Neural crest cell (in vitro differentiated cells): ENCODE measurements around the gene GSE1. TPM values are rescaled to one million over a fixed set of nuclear protein-coding genes. Genes with fewer than 3 reads are reported as not detected.

Experiments used
- DNase-seq: peaks from one replicate; pipeline ENCODE4 v3.0.0; 2021; ENCODE audit warnings: low read depth, mixed read lengths, low spot score
- H3K27ac Mint-ChIP-seq: one replicate; pipeline ENCODE4 v1.8.0; 2021; ENCODE audit warnings: mild to moderate bottlenecking, mixed read lengths; ENCODE audit not compliant: unreplicated experiment
- H3K27me3 Mint-ChIP-seq: 2 replicates; pipeline ENCODE4 v1.8.0; 2021; ENCODE audit warnings: low read depth, mild to moderate bottlenecking, mixed read lengths
- H3K36me3 Mint-ChIP-seq: 2 replicates; pipeline ENCODE4 v1.8.0; 2021; ENCODE audit warnings: low read depth, mild to moderate bottlenecking, mixed read lengths
- H3K4me1 Mint-ChIP-seq: 2 replicates; pipeline ENCODE4 v1.8.0; 2021; ENCODE audit warnings: mixed read lengths
- H3K4me3 Mint-ChIP-seq: one replicate; pipeline ENCODE4 v1.8.0; 2021; ENCODE audit warnings: mild to moderate bottlenecking, mixed read lengths
- H3K9me3 Mint-ChIP-seq: 2 replicates; pipeline ENCODE4 v1.8.0; 2021; ENCODE audit warnings: mixed read lengths
- CTCF ChIP-seq: fragments of 200-600 bp; sonication (generic); conservative IDR thresholded peaks from 2 replicates; pipeline ENCODE4 v1.5.0; 2021; ENCODE audit warnings: antibody characterized with exemption, mild to moderate bottlenecking
- total RNA-seq: library from RNA; stranded (reverse); gene quantifications from 2 replicates; pipeline ENCODE4 v1.2.1, GENCODE V29; 2021

Gene GSE1
- total RNA-seq, 1 donor from 2014 or later: 27.3 TPM

GRCh38 chr16:85576944-85577343 lies 36.2 kb upstream of the GSE1 start:
- no peak overlapping the region for H3K27ac Mint-ChIP-seq
- H3K9me3 Mint-ChIP-seq: no peaks in the 10 kb centered on the region
- peaks cover 73% of the 10 kb centered on the region for H3K4me1 Mint-ChIP-seq

DNA sequence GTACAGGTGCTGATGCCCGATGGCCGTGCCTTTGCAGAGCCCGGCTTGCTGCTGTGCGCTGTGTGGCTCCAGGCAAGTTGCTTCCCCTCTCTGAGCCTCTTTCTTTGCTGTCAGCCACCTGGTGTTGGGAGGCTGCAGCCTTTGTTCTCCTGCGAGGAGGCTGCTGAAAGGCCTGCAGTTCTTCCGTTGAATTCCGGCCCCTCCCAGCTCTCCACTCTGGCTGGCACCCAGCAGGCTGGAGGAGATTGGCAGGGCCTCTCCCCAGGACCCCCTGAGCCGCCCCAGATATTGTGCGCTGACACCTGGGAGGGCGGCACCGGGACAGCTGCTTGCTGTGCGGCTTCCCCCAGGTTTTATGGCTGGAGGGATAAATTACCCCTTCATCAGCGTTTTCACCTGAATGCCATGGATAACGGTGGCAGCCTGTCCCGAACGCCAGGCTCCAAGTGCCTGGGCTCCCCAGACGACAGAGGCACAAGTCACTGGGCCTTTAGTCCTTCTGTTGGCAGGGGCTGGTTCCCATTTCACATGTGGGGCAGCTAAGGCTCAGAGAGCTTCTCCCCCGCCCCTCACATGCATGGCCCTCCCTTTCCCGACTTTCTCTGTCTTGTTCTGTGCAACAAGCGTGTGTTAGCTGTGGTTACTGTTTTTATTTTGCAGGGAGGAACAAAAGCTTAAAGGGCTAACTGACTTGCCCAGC lies 35.1 kb upstream of the GSE1 start:
- no peak for TF ChIP-seq CTCF
- Mint-ChIP-seq H3K27me3 (peaks cover 63% of the 10 kb centered on the region), H3K9me3 (no peaks in the 10 kb centered on the region), H3K4me3 (no peak overlapping the region), H3K27ac (no peak overlapping the region), H3K36me3 (no peaks in the 10 kb centered on the region), H3K4me1 (peaks cover 77% of the 10 kb centered on the region)
- DNase-seq: no peak

More at GRCh38 chr16:85576944-85577343, 36.2 kb upstream of the GSE1 start:
- DNase-seq: no peak
- no peaks in the 10 kb centered on the region for H3K36me3 Mint-ChIP-seq
- no peak overlapping the region for H3K4me3 Mint-ChIP-seq
- TF ChIP-seq CTCF: no peak
- H3K27me3 Mint-ChIP-seq: peaks cover 60% of the 10 kb centered on the region

DNA sequence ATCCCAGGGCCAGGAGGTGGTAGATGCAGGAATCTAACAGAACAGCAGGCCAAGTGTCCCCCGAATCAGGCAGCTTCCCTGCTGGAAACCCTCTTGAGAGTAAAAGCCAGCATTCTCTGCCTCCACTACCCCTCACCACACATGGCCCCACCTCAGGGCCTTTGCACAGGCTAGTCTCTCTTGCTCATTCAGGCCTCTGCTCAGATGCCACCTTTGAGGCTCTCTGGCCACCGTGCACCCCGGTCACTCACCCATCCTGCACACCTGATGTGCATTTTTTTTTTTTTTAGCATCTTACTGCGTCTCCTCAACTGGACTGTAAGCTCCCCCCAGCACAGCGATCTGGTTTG lies 34.5 kb upstream of the GSE1 start:
- Mint-ChIP-seq H3K4me3 (peak overlapping the region; percentile 82), H3K27ac (no peak overlapping the region), H3K36me3 (no peaks in the 10 kb centered on the region), H3K4me1 (peaks cover 77% of the 10 kb centered on the region), H3K27me3 (peaks cover 64% of the 10 kb centered on the region), H3K9me3 (no peaks in the 10 kb centered on the region)
- DNase-seq: no peak
- no peak for TF ChIP-seq CTCF

DNA sequence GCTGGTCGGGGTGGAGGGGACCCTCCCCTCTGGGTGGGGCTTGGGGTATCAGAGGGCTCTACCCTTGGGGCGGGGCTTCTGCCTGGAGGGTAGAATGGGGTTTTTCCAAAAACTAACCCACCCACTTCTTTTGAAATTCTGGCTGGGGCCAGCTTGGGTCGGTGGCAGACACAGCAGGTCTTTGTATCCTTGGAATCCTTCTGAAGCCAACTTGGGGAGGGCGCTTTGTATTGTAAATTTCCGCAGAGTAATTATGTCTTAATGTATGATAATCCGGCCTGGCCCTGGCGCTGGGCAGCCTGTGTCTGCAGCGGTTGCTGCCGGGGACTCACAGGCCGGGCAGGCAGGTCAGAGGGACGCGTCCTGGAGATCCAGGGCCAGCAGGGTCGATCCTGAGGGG lies 33.9 kb upstream of the GSE1 start:
- peaks cover 78% of the 10 kb centered on the region for H3K4me1 Mint-ChIP-seq
- peak overlapping the region; percentile 82 for H3K4me3 Mint-ChIP-seq
- no peak for TF ChIP-seq CTCF
- peaks cover 70% of the 10 kb centered on the region for H3K27me3 Mint-ChIP-seq
- peak overlapping the region; percentile 88 for H3K27ac Mint-ChIP-seq
- no peaks in the 10 kb centered on the region for H3K36me3 Mint-ChIP-seq
- peak; percentile 48 for DNase-seq
- H3K9me3 Mint-ChIP-seq: no peaks in the 10 kb centered on the region

GRCh38 chr16:85579923-85580580 lies 33.1 kb upstream of the GSE1 start:
- Mint-ChIP-seq H3K27me3 (peaks cover 75% of the 10 kb centered on the region), H3K4me3 (peak overlapping the region; percentile 82), H3K9me3 (no peaks in the 10 kb centered on the region), H3K36me3 (no peaks in the 10 kb centered on the region), H3K27ac (peak overlapping the region; percentile 86), H3K4me1 (peaks cover 78% of the 10 kb centered on the region)
- DNase-seq: no peak
- no peak for TF ChIP-seq CTCF
